ENCODE data around the gene NDST3.

The NDST3 gene

GRCh38 chr4:118114720-118115119 lies 80.4 kb downstream of the NDST3 start:
- H3K36me3 Mint-ChIP-seq, result no peaks in the 10 kb centered on the region
- ATAC-seq (no peak), DNase-seq (ENCODE audit: low spot score in 2 of 2) (no peak)
- H3K27ac Mint-ChIP-seq, result no peak overlapping the region
- no peak overlapping the region for H3K4me3 Mint-ChIP-seq
- no peaks in the 10 kb centered on the region for H3K4me1 Mint-ChIP-seq
- peaks cover 7% of the 10 kb centered on the region for H3K9me3 Mint-ChIP-seq

DNA sequence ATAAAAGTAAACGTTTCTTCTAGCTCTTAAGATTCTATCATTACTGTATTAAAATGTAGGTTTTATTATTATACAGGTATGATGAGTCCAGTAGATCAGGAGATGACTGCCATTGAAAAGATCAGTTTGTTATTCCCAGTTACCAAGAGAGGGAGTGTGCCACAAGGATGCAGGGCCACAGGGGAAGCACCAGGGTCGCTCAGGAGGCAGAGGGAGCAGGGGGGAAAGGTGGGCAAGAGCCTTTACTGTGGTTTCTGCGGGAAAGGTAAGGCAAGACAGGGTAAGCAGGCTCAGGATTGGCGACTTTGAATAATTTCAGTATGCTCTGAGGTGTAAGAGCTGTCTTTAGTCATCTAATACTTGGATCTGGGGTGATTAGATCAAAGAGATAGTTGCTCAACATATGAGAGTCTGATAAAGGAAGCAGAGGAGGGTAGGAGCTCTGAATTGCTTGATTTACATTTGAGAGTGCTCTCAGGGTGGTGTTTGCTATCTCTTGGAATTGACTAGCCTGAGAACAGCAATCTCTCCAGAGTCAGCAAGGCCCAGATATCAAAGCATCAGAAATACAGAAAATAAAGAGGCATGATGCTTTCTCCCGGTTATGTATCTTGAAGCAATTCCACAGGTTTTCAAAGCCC lies 86.0 kb downstream of the NDST3 start:
- H3K36me3 Mint-ChIP-seq, result no peaks in the 10 kb centered on the region
- no peak overlapping the region for H3K4me3 Mint-ChIP-seq
- no peaks in the 10 kb centered on the region for H3K9me3 Mint-ChIP-seq
- ATAC-seq, result no peak
- H3K4me1 Mint-ChIP-seq, result no peaks in the 10 kb centered on the region
- DNase-seq (ENCODE audit: low spot score in 2 of 2), result no peak
- H3K27ac Mint-ChIP-seq, result no peak overlapping the region

DNA sequence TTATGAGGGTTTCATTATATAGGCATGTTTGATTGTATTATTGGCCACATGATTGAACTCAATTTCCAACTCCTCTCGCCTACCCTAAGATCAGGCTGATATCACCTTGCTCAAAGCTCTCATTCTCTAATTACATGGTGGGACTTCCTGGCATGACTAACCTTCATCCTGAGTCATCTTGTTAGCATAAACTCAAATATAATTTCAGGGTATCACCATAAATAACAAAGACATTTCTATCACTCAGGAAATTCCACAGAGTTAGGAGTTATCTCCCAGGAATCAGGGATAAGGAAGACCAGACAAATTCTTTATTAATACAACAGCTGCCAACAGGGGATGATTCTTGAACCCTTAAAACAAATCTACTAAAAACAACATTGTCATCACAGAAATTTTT lies 90.7 kb downstream of the NDST3 start:
- ATAC-seq (no peak), DNase-seq (ENCODE audit: low spot score in 2 of 2) (no peak)
- Mint-ChIP-seq H3K36me3 (no peaks in the 10 kb centered on the region), H3K9me3 (peaks cover 2% of the 10 kb centered on the region), H3K4me3 (no peak overlapping the region), H3K4me1 (no peaks in the 10 kb centered on the region), H3K27ac (no peak overlapping the region)

- no peak for DNase-seq (ENCODE audit: low spot score in 2 of 2)
- Mint-ChIP-seq H3K27ac (no peak overlapping the region), H3K9me3 (peaks cover 1% of the 10 kb centered on the region), H3K4me3 (no peak overlapping the region), H3K36me3 (no peaks in the 10 kb centered on the region), H3K4me1 (no peaks in the 10 kb centered on the region)
- no peak for ATAC-seq
Measured at GRCh38 chr4:118139241-118139640, 105.0 kb downstream of the NDST3 start.

DNA sequence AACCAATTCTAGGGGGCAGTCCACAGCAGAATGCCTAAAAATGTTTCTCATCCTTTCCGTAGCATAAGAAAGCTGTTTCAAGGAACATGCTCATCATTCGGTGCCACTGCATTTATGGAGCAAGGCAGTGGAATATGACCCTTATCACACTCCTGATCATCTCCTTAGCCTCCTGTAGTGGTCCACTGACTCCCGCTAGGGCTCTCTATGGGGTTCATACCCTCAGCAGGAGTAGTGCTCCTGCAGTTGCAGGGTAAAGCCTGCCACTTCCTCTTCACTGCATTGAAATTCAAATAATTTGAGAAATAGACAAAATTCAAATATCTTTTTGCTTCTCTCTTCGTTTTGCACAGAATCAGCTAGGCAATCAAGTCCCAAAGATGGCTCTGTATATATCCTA lies 107.0 kb downstream of the NDST3 start:
- ATAC-seq, result no peak
- Mint-ChIP-seq H3K4me3 (no peak overlapping the region), H3K36me3 (no peaks in the 10 kb centered on the region), H3K4me1 (no peaks in the 10 kb centered on the region), H3K27ac (no peak overlapping the region), H3K9me3 (no peaks in the 10 kb centered on the region)
- no peak for DNase-seq (ENCODE audit: low spot score in 2 of 2)

GRCh38 chr4:118154649-118155048 lies 120.4 kb downstream of the NDST3 start:
- Mint-ChIP-seq H3K27ac (no peak overlapping the region), H3K9me3 (peaks cover 4% of the 10 kb centered on the region), H3K4me1 (no peaks in the 10 kb centered on the region), H3K36me3 (no peaks in the 10 kb centered on the region), H3K4me3 (no peak overlapping the region)
- DNase-seq (ENCODE audit: low spot score in 2 of 2), result no peak
- ATAC-seq, result no peak

DNA sequence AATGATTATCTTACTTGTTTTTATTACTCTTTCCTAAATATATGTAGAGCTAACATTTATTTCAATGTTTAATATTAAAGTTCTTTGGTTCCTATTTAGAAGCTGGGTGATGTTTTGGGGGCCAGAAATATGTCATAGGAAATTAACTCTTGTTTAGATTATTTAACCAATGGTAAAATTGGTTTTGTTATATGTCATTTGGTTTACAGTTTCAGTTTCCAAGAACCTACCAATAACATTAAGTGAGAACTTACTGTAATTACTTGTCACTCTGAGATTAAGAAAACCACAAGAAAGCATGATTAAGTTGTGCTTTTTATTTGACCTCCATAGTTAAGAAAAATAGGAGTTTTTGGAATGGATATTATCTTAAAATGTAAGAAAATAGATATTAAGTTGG lies 121.2 kb downstream of the NDST3 start:
- H3K4me1 Mint-ChIP-seq, result no peaks in the 10 kb centered on the region
- H3K4me3 Mint-ChIP-seq, result no peak overlapping the region
- DNase-seq (ENCODE audit: low spot score in 2 of 2) (no peak), ATAC-seq (no peak)
- no peak overlapping the region for H3K27ac Mint-ChIP-seq
- H3K36me3 Mint-ChIP-seq, result no peaks in the 10 kb centered on the region
- peaks cover 9% of the 10 kb centered on the region for H3K9me3 Mint-ChIP-seq

GRCh38 chr4:118158763-118159375 lies 124.6 kb downstream of the NDST3 start:
- no peaks in the 10 kb centered on the region for H3K36me3 Mint-ChIP-seq
- no peak for DNase-seq (ENCODE audit: low spot score in 2 of 2)
- H3K27ac Mint-ChIP-seq, result no peak overlapping the region
- no peak for ATAC-seq
- peaks cover 9% of the 10 kb centered on the region for H3K9me3 Mint-ChIP-seq
- no peak overlapping the region for H3K4me3 Mint-ChIP-seq
- no peaks in the 10 kb centered on the region for H3K4me1 Mint-ChIP-seq

DNA sequence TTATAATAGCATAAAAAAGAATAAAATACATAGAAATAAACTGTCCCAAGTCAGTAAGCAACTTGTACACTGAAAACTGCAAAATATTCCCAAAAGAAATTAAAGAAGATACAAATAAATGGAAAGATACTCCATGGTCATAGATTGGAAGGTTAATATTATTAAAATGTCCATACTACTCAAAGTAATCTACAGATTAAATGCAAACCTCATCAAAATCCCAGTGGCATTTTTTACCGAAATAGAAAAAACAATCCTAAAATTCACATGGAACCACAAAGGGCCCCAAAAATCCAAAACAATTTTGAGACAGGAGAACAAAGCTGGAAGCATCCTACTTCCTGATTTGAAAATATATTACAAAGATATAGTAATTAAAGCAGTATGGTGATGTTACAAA lies 133.0 kb downstream of the NDST3 start:
- H3K9me3 Mint-ChIP-seq, result peaks cover 9% of the 10 kb centered on the region
- H3K27ac Mint-ChIP-seq, result no peak overlapping the region
- no peak overlapping the region for H3K4me3 Mint-ChIP-seq
- DNase-seq (ENCODE audit: low spot score in 2 of 2), result no peak
- H3K4me1 Mint-ChIP-seq, result no peaks in the 10 kb centered on the region
- no peaks in the 10 kb centered on the region for H3K36me3 Mint-ChIP-seq
- no peak for ATAC-seq

GRCh38 chr4:118171381-118171780 lies 137.1 kb downstream of the NDST3 start:
- ATAC-seq (no peak), DNase-seq (ENCODE audit: low spot score in 2 of 2) (no peak)
- H3K4me3 Mint-ChIP-seq, result no peak overlapping the region
- H3K27ac Mint-ChIP-seq, result no peak overlapping the region
- peaks cover 6% of the 10 kb centered on the region for H3K9me3 Mint-ChIP-seq
- no peaks in the 10 kb centered on the region for H3K36me3 Mint-ChIP-seq
- H3K4me1 Mint-ChIP-seq, result no peaks in the 10 kb centered on the region

- H3K36me3 Mint-ChIP-seq, result no peaks in the 10 kb centered on the region
- H3K4me3 Mint-ChIP-seq, result no peak overlapping the region
- no peaks in the 10 kb centered on the region for H3K4me1 Mint-ChIP-seq
- DNase-seq (ENCODE audit: low spot score in 2 of 2) (no peak), ATAC-seq (no peak)
- peaks cover 3% of the 10 kb centered on the region for H3K9me3 Mint-ChIP-seq
- H3K27ac Mint-ChIP-seq, result no peak overlapping the region
Measured at GRCh38 chr4:118173126-118173525, 138.8 kb downstream of the NDST3 start.

DNA sequence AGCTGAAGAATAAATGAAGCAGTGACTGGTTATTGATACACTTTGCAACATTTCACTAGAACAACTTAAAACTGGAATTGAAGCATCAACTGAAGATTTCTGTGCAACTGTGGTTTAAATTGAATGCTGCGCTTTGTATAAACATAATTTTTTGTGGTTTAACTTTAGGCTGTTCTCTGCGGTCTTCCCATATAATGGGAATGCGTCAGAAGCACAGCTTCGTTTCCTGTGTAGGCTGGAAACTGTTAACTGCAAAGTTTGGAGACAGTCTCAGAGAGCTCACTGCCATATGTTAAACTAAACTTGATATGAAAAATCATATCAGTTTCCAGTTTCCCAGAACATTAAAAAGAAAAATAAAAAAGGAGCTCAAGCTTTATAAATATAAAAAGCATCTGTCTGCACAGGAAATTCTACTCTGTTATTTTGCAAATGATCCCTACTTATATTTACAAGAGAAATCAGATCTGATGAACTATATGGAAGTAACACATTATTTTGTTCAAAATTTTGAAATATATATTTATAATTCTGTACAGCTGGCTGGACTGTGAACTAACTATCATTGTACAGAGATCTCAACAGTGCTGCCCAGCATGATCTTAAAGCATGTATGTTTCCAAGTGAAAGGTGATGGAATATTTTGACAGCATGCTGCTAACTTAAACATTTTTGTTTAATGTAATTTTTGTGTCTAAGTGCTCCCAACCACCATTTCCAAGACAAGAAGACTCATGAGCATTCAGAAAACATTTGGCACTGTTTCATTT lies 139.9 kb downstream of the NDST3 start:
- Mint-ChIP-seq H3K9me3 (no peaks in the 10 kb centered on the region), H3K4me3 (no peak overlapping the region), H3K27ac (no peak overlapping the region), H3K36me3 (no peaks in the 10 kb centered on the region), H3K4me1 (no peaks in the 10 kb centered on the region)
- no peak for DNase-seq (ENCODE audit: low spot score in 2 of 2)
- no peak for ATAC-seq

DNA sequence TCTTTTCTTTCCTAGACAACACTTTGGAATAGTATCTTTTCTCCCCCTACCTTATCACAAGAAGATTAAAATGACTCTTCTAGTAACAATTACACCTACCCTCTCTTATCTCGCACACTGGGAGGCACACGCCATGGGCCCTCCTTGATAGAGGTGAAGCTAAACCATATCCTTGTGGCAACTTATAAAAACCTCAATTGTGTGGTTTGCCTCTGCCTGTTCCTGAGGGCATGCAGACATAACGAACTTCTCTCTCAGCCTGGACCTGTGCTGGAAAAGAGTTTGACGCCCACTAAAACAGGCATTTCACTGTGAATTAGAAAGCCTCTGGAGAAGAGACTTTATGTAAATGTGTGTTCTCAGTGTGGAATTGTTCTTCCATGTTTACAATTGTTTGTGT lies 141.2 kb downstream of the NDST3 start:
- Mint-ChIP-seq H3K27ac (no peak overlapping the region), H3K36me3 (no peaks in the 10 kb centered on the region), H3K4me3 (no peak overlapping the region), H3K4me1 (no peaks in the 10 kb centered on the region), H3K9me3 (no peaks in the 10 kb centered on the region)
- DNase-seq (ENCODE audit: low spot score in 2 of 2), result no peak
- no peak for ATAC-seq

DNA sequence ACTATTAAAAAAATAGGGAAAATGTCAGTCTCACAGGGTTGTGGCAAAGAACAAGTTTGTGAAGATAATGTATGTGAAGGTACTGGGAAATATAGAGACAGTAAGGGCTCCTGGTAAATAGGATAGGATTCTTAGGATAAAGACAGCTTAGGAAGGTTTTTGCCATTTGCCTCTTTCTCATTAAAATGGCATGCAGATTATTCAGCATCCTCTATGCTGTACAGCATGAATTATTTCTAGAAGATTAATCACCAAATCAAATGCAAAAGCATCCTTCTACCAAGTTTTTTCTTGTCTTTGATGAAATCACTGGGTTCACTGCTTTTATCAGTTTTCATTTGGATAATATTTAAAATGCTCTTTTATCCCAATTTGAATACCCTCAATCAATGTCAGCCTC lies 142.8 kb downstream of the NDST3 start:
- no peaks in the 10 kb centered on the region for H3K36me3 Mint-ChIP-seq
- no peak overlapping the region for H3K27ac Mint-ChIP-seq
- DNase-seq (ENCODE audit: low spot score in 2 of 2), result no peak
- H3K4me1 Mint-ChIP-seq, result no peaks in the 10 kb centered on the region
- no peak overlapping the region for H3K4me3 Mint-ChIP-seq
- no peak for ATAC-seq
- no peaks in the 10 kb centered on the region for H3K9me3 Mint-ChIP-seq

DNA sequence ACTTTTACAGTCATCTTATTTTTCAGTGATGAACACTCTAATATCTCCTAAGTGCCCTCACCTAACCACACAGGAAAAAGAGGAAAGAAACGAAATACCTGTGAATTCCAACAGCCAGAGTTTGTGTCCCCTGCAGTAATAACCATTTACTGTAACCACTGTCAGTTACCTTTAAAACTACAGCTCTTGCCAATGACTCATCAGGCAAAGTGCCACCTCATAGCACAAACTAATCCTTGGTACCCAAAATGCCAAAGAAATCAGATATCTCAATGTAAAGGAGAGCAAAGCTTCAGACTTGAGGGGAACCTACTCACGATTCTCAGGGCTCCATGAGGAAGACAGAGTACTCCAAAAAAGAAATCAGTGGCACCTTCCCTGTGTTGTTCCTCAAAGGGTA lies 146.5 kb downstream of the NDST3 start:
- DNase-seq (ENCODE audit: low spot score in 2 of 2) (no peak), ATAC-seq (no peak)
- Mint-ChIP-seq H3K27ac (no peak overlapping the region), H3K4me1 (no peaks in the 10 kb centered on the region), H3K36me3 (no peaks in the 10 kb centered on the region), H3K4me3 (no peak overlapping the region), H3K9me3 (no peaks in the 10 kb centered on the region)

DNA sequence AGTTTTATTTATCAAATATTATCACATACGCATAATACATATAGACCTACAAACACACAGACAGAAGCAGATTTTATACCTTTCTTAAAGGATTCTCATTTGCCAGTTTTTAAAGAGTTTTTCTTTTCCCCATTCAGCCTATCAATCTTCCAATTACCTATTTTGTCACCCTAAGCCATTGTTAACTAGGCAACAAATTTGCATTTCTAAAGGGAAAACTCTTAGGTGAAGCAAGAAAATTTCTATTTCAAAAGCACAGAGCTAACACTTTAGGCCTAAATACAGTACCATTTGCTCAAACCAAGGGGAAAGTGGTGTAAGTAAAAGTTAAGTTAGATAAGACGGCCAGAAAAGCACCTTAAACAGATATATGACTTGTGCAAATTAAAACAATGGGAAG lies 156.6 kb downstream of the NDST3 start:
- no peaks in the 10 kb centered on the region for H3K36me3 Mint-ChIP-seq
- no peak for DNase-seq (ENCODE audit: low spot score in 2 of 2)
- H3K27ac Mint-ChIP-seq, result no peak overlapping the region
- no peaks in the 10 kb centered on the region for H3K9me3 Mint-ChIP-seq
- no peak for ATAC-seq
- H3K4me1 Mint-ChIP-seq, result no peaks in the 10 kb centered on the region
- no peak overlapping the region for H3K4me3 Mint-ChIP-seq

All from stimulated activated effector memory CD8-positive, alpha-beta T cell treated with anti-CD3 and anti-CD28 coated beads, Interleukin-12 subunit alpha, Interleukin-12 subunit beta, amount 100 ng/mL, for 72 hours (primary cell).